B cell (primary cell): ENCODE data around the gene TEC. TPM values are rescaled to one million over a fixed set of nuclear protein-coding genes. Genes with fewer than 3 reads are reported as not detected.

Source experiments
- ATAC-seq: fragments of 200-7000 bp; cut with Tn5 transposase; one replicate; pipeline ENCODE4 v1.10.0; 2021; ENCODE audit warnings: low read depth, mild to moderate bottlenecking, moderate number of reproducible peaks, moderate library complexity
- CTCF ChIA-PET: fragments of 350-600 bp; sonication (Branson Sonifier 250); formaldehyde crosslinking; loops from one replicate; lab custom pipeline; 2021; ENCODE audit warnings: antibody characterized with exemption, inconsistent platforms; lab: Charles Lee
- POLR2A ChIA-PET: fragments of 350-600 bp; sonication (Branson Sonifier 250); formaldehyde crosslinking; loops from one replicate; lab custom pipeline; 2021; ENCODE audit warnings: antibody characterized with exemption; lab: Charles Lee
- DNase-seq: peaks from one replicate; pipeline ENCODE4 v3.0.0; 2013
- H2AFZ ChIP-seq: 2 replicates; pipeline ENCODE4 v1.6.1; 2012; ENCODE audit warnings: mild to moderate bottlenecking, low read depth, low read length; ENCODE audit not compliant: insufficient read depth, poor library complexity, severe bottlenecking
- H3K27ac ChIP-seq, 2 donors: 1 replicate in 1 of 2; 2 replicates in 1 of 2; pipeline ENCODE4 v1.5.1; 2012 to 2013; ENCODE audit warnings: low read length in 2 of 2, mild to moderate bottlenecking in 2 of 2, moderate library complexity in 1 of 2
- H3K27me3 ChIP-seq, 4 experiments: fragments of 200-600 bp in 1 of 4; sonication (generic) in 1 of 4; replicated peaks in 1 of 4; 1 replicate in 2 of 4; 2 replicates in 2 of 4; pipeline versions ENCODE4 v1.6.1 to v1.7.0; 2013 to 2016; ENCODE audit warnings: low read length in 3 of 4, mild to moderate bottlenecking in 2 of 4, mixed read lengths in 1 of 4, moderate library complexity in 1 of 4; ENCODE audit not compliant: insufficient read depth in 4 of 4, control insufficient read depth in 3 of 4; ENCODE audit errors: control extremely low read depth in 1 of 4
- H3K36me3 ChIP-seq, 2 experiments: replicated peaks in 1 of 2; 1 replicate in 1 of 2; 2 replicates in 1 of 2; pipeline versions ENCODE4 v1.6.1 to v1.7.1; 2013; ENCODE audit warnings: low read length in 1 of 2; ENCODE audit not compliant: insufficient read depth in 2 of 2, control insufficient read depth in 1 of 2; ENCODE audit errors: control extremely low read depth in 1 of 2, extremely low read depth in 1 of 2
- H3K4me1 ChIP-seq, 2 donors: fragments of 200-600 bp in 1 of 2; sonication (generic) in 1 of 2; 1 replicate in 1 of 2; 2 replicates in 1 of 2; pipeline versions ENCODE4 v1.5.1 to v1.6.1; 2013 to 2017; ENCODE audit warnings: low read length in 2 of 2; ENCODE audit not compliant: control insufficient read depth in 2 of 2, insufficient read depth in 2 of 2
- H3K4me2 ChIP-seq: replicated peaks from 2 replicates; pipeline ENCODE3; 2012; ENCODE audit warnings: mild to moderate bottlenecking, low read depth, low read length; ENCODE audit not compliant: poor library complexity, severe bottlenecking
- H3K4me3 ChIP-seq, 5 experiments: fragments of 200-600 bp in 1 of 5; sonication (generic) in 1 of 5; 1 replicate in 3 of 5; 2 replicates in 2 of 5; pipeline versions ENCODE4 v1.5.1 to v1.7.0; 2011 to 2016; ENCODE audit warnings: low read length in 4 of 5, mild to moderate bottlenecking in 4 of 5, low read depth in 2 of 5, control low read depth in 1 of 5, moderate library complexity in 1 of 5; ENCODE audit not compliant: insufficient read depth in 1 of 5; ENCODE audit errors: control extremely low read depth in 1 of 5, extremely low read depth in 1 of 5
- H3K79me2 ChIP-seq: fragments of 200-600 bp; sonication (generic); one replicate; pipeline ENCODE4 v1.6.0; 2016; ENCODE audit warnings: low read length; ENCODE audit not compliant: control insufficient read depth, insufficient read depth
- H3K9ac ChIP-seq: fragments of 200-600 bp; sonication (generic); 2 replicates; pipeline ENCODE4 v1.6.1; 2017; ENCODE audit warnings: mild to moderate bottlenecking, low read length, moderate library complexity
- H3K9me3 ChIP-seq, 3 donors: one replicate each; pipeline versions ENCODE4 v1.6.1 to v1.7.1; 2013; ENCODE audit warnings: low read length in 2 of 3; ENCODE audit not compliant: control insufficient read depth in 2 of 3, insufficient read depth in 1 of 3; ENCODE audit errors: control extremely low read depth in 1 of 3
- H4K20me1 ChIP-seq: 2 replicates; pipeline ENCODE4 v1.6.0; 2012; ENCODE audit warnings: mild to moderate bottlenecking, low read length; ENCODE audit not compliant: insufficient read depth, control insufficient read depth, poor library complexity, severe bottlenecking
- H3K27ac Mint-ChIP-seq: one replicate; pipeline ENCODE4 v1.8.0; 2021; ENCODE audit warnings: mixed read lengths
- H3K27me3 Mint-ChIP-seq: one replicate; pipeline ENCODE4 v1.8.0; 2021; ENCODE audit warnings: mixed read lengths
- H3K4me1 Mint-ChIP-seq: one replicate; pipeline ENCODE4 v1.8.0; 2021; ENCODE audit warnings: mixed read lengths
- H3K4me3 Mint-ChIP-seq: one replicate; pipeline ENCODE4 v1.8.0; 2021; ENCODE audit warnings: mixed read lengths
- H3K9me3 Mint-ChIP-seq: one replicate; pipeline ENCODE4 v1.8.0; 2022; ENCODE audit warnings: mixed read lengths; ENCODE audit not compliant: insufficient read depth
- CTCF ChIP-seq: fragments of 200-600 bp; IDR thresholded peaks from one replicate; pipeline ENCODE4 v1.8.0; 2022; ENCODE audit warnings: antibody characterized with exemption, mild to moderate bottlenecking
- EZH2 ChIP-seq: IDR thresholded peaks from 2 replicates; pipeline ENCODE4 v1.6.1; 2012; ENCODE audit warnings: borderline replicate concordance, low read depth, mild to moderate bottlenecking, moderate library complexity, low read length; ENCODE audit not compliant: insufficient read depth, poor library complexity, severe bottlenecking
- WGBS: methylation state at CpG from one replicate; pipeline ENCODE4 v1.1.5; 2013; ENCODE audit warnings: missing lambda C conversion rate; ENCODE audit not compliant: insufficient coverage; 5-methylcytosine and 5-hydroxymethylcytosine counted together
- intact Hi-C: fragments of 100-400 bp; cut with micrococcal nuclease; formaldehyde crosslinking; loops from one replicate; pipeline ENCODE4 v1.10.0; 2022
- polyA plus RNA-seq: library from polyadenylated mRNA; depleted of rRNA; stranded (reverse); fragments of >200 nt; gene quantifications from 2 replicates; pipeline ENCODE4 v1.2.3, GENCODE V29; 2012
- total RNA-seq, 2 donors: library from RNA; stranded (reverse); fragments of 120-200 nt in 1 of 2; gene quantifications; 1 replicate in 1 of 2; 2 replicates in 1 of 2; pipeline versions ENCODE4 v1.2.3 to v1.2.4, GENCODE V29; 2013 to 2022

Gene TEC
- total and polyA plus RNA-seq, 2 donors (not counting 1 experiment from before 2014, with no cell fraction given): 2.0 to 8.3 TPM

GRCh38 chr4:48228949-48229348 lies 40.7 kb downstream of the TEC start:
- H4K20me1 ChIP-seq: no peaks in the 10 kb centered on the region
- no peaks in the 10 kb centered on the region for H3K36me3 ChIP-seq
- H3K4me1 Mint-ChIP-seq: peaks cover 16% of the 10 kb centered on the region
- H3K9me3 ChIP-seq: peaks cover 0 to 1% (median 0%) of the 10 kb centered on the region in 3 donors
- no peak overlapping the region for H3K4me3 Mint-ChIP-seq
- peaks cover 0 to 4% of the 10 kb centered on the region in 2 donors for H3K4me1 ChIP-seq
- no peak overlapping the region for H3K9ac ChIP-seq
- ATAC-seq (no peak), DNase-seq (no peak)
- no peaks in the 10 kb centered on the region for H3K27me3 Mint-ChIP-seq
- WGBS: no CpG with 5 or more reads among the region's 1 CpG
- intact Hi-C loops: no loop called here
- H3K79me2 ChIP-seq: peaks cover 43% of the 10 kb centered on the region
- ChIA-PET CTCF (no interaction called here), POLR2A (no interaction called here)
- H3K4me2 ChIP-seq: no peak overlapping the region
- H3K27ac Mint-ChIP-seq: no peak overlapping the region
- TF ChIP-seq CTCF: no peak
- TF ChIP-seq EZH2: no peak
- no peak overlapping the region for H2AFZ ChIP-seq
- H3K9me3 Mint-ChIP-seq: no peaks in the 10 kb centered on the region
- no peak overlapping the region for H3K27ac ChIP-seq
- H3K27me3 ChIP-seq: no peaks in the 10 kb centered on the region
- no peak overlapping the region for H3K4me3 ChIP-seq

GRCh38 chr4:48227662-48228061 lies 42.0 kb downstream of the TEC start:
- H3K27ac Mint-ChIP-seq: no peak overlapping the region
- Histone ChIP-seq H3K9me3 (peaks cover 0 to 1% (median 0%) of the 10 kb centered on the region in 3 donors), H3K4me3 (no peak overlapping the region), H3K36me3 (no peaks in the 10 kb centered on the region), H3K9ac (no peak overlapping the region), H3K79me2 (peaks cover 30% of the 10 kb centered on the region), H3K4me2 (no peak overlapping the region), H3K4me1 (peaks cover 0 to 4% of the 10 kb centered on the region in 2 donors), H2AFZ (no peak overlapping the region), H4K20me1 (no peaks in the 10 kb centered on the region), H3K27ac (no peak overlapping the region), H3K27me3 (no peaks in the 10 kb centered on the region)
- CTCF ChIA-PET: no interaction called here
- WGBS: no CpG with 5 or more reads among the region's 4 CpGs
- no peaks in the 10 kb centered on the region for H3K9me3 Mint-ChIP-seq
- ATAC-seq: no peak
- H3K4me3 Mint-ChIP-seq: no peak overlapping the region
- POLR2A ChIA-PET: interaction anchor here (0.6 kb wide), 1 partner anchor 46 kb away, joined by 5 read pairs; no protein-coding TSS in a partner anchor
- no peak for DNase-seq
- H3K4me1 Mint-ChIP-seq: peaks cover 15% of the 10 kb centered on the region
- intact Hi-C loops: no loop called here
- no peaks in the 10 kb centered on the region for H3K27me3 Mint-ChIP-seq
- TF ChIP-seq CTCF (no peak), EZH2 (no peak)
